ENCODE data around the gene CRYAA. TPM values are rescaled to one million over a fixed set of nuclear protein-coding genes. Genes with fewer than 3 reads are reported as not detected.
A peak's percentile ranks its signal among the peaks of the same experiment; 100 is the strongest.

The CRYAA gene
- total RNA-seq, 1 experiment from 2014 or later: not detected

GRCh38 chr21:43193651-43194302, 25.0 kb downstream of the CRYAA start:
- no peak overlapping the region for H2BK12ac ChIP-seq (ENCODE audit: insufficient read length, low read depth, low read length)
- Mint-ChIP-seq H3K9me3 (peaks cover 3 to 6% of the 10 kb centered on the region in 2 experiments; a peak in 2 of 5 replicates), H3K27ac (no peak overlapping the region), H3K27me3 (ENCODE audit: low read depth) (peaks cover 12% of the 10 kb centered on the region), H3K4me1 (peaks cover 29 to 34% of the 10 kb centered on the region in 2 experiments), H3K36me3 (ENCODE audit: insufficient read depth in 1 of 3, low read depth in 3 of 3) (no peaks in the 10 kb centered on the region; a peak in 3 of 7 replicates), H3K4me3 (no peak overlapping the region)
- H3K79me2 ChIP-seq (ENCODE audit: insufficient read depth, low read length): no peaks in the 10 kb centered on the region
- H2BK5ac ChIP-seq (ENCODE audit: insufficient read length, low read length): no peak overlapping the region
- H4K20me1 ChIP-seq (ENCODE audit: control insufficient read depth, insufficient read depth, insufficient read length): no peaks in the 10 kb centered on the region
- no peak overlapping the region for H4K5ac ChIP-seq (ENCODE audit: insufficient read length, low read depth, low read length)
- no peak overlapping the region for H3K4me2 ChIP-seq (ENCODE audit: insufficient read depth, insufficient read length, low read length)
- H3K4ac ChIP-seq (ENCODE audit: low read depth, low read length): no peak overlapping the region
- no peak overlapping the region for H4K91ac ChIP-seq (ENCODE audit: insufficient read length, low read depth, low read length)
- H3K4me1 ChIP-seq (ENCODE audit: insufficient read depth, low read length): no peaks in the 10 kb centered on the region
- no peak for TF ChIP-seq CTCF (conservative IDR thresholded peaks at IDR 0.05)
- H2BK15ac ChIP-seq (ENCODE audit: low read depth, low read length): no peak overlapping the region
- no peak overlapping the region for H3K23ac ChIP-seq (ENCODE audit: insufficient read length, low read depth, low read length)
- H2AFZ ChIP-seq (ENCODE audit: low read length): no peak overlapping the region
- no peak overlapping the region for H3K27ac ChIP-seq (ENCODE audit: insufficient read length, low read depth, low read length)
- H3K14ac ChIP-seq (ENCODE audit: insufficient read depth, low read length): no peak overlapping the region; the same call in 1 of the 2 replicates
- no peak overlapping the region for H3K18ac ChIP-seq (ENCODE audit: insufficient read length, low read depth, low read length)
- no peaks in the 10 kb centered on the region for H3K9me3 ChIP-seq (ENCODE audit: control insufficient read depth, low read depth, low read length)
- H3K23me2 ChIP-seq (ENCODE audit: insufficient read length, low read depth, low read length, poor library complexity, severe bottlenecking): no peaks in the 10 kb centered on the region
- peak; percentile 27 for DNase-seq
- no peak overlapping the region for H2BK20ac ChIP-seq (ENCODE audit: low read depth, low read length, poor library complexity, severe bottlenecking)
- H3K79me1 ChIP-seq (ENCODE audit: insufficient read depth, low read depth, low read length, poor library complexity, severe bottlenecking): no peaks in the 10 kb centered on the region
- H3K27me3 ChIP-seq (ENCODE audit: insufficient read depth, low read length): no peaks in the 10 kb centered on the region
- H3K56ac ChIP-seq (ENCODE audit: insufficient read length, low read depth, low read length): no peak overlapping the region
- H2BK120ac ChIP-seq (ENCODE audit: low read depth, low read length, poor library complexity, severe bottlenecking): no peak overlapping the region
- no CpG with 5 or more reads among the region's 19 CpGs for WGBS (ENCODE audit: extremely low coverage, insufficient read length, low lambda C conversion rate)
- no peak overlapping the region for H3T11ph ChIP-seq (ENCODE audit: low read length)
- no peak overlapping the region for H3K9ac ChIP-seq (ENCODE audit: extremely low read depth, insufficient read length, low read length)
- no peak overlapping the region for H2AK5ac ChIP-seq (ENCODE audit: insufficient read length, low read length)
- H4K8ac ChIP-seq (replicated peaks; ENCODE audit: insufficient read length, low read depth, low read length): no peak overlapping the region
